ENCODE results near the gene UVRAG.

DNA sequence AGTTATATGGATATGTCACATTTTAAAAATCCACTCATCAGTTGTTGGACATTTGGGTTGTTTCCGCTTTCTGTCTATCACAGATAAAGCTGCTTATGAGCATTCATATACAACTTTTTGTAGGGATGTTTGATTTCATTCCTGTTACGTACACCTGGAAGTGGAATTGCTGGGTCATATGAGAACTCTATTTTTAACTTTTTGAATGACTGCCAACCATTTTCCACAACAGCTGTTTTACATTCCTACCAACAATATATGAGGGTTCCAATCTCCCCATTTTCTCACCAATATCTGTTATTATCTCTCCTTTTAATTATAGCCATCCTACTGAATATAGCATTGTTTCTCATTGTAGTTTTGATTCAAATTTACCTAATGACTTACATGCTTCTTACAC is 172.0 kb downstream of the UVRAG start:
- TF ChIP-seq, protein P1, sequence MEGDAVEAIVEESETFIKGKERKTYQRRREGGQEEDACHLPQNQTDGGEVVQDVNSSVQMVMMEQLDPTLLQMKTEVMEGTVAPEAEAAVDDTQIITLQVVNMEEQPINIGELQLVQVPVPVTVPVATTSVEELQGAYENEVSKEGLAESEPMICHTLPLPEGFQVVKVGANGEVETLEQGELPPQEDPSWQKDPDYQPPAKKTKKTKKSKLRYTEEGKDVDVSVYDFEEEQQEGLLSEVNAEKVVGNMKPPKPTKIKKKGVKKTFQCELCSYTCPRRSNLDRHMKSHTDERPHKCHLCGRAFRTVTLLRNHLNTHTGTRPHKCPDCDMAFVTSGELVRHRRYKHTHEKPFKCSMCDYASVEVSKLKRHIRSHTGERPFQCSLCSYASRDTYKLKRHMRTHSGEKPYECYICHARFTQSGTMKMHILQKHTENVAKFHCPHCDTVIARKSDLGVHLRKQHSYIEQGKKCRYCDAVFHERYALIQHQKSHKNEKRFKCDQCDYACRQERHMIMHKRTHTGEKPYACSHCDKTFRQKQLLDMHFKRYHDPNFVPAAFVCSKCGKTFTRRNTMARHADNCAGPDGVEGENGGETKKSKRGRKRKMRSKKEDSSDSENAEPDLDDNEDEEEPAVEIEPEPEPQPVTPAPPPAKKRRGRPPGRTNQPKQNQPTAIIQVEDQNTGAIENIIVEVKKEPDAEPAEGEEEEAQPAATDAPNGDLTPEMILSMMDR (IDR thresholded peaks at IDR 0.05), result no peak
- no peak for TF ChIP-seq POLR2AphosphoS5 (IDR thresholded peaks at IDR 0.05; ENCODE audit: insufficient read depth in 1 of 2, low read depth in 1 of 2)
